ENCODE measurements around the gene HPDL.
"Not testable (repeated sequence)": the region's sequence is repeated elsewhere in the genome, so short reads cannot be mapped to it uniquely, and the experiment has no call there.

Gene HPDL

DNA sequence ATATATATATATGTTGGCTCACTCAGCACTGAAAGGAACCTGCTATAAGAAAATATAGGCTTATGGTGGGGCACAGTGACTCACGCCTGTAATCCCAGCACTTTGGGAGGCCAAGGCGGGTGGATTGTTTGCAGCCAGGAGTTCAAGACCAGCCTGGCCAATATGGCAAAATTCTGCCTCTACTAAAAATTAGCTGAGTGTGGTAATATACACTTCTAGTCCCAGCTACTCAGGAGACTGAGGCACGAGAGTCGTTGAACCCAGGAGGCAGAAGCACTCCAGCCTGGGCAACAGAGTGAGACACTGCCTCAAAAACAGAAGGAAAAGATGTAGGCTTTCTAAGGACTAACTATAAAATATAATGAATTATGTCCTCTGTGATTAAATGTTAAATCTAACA, 28.1 kb downstream of the HPDL start:
- DNase-seq: no peak

DNA sequence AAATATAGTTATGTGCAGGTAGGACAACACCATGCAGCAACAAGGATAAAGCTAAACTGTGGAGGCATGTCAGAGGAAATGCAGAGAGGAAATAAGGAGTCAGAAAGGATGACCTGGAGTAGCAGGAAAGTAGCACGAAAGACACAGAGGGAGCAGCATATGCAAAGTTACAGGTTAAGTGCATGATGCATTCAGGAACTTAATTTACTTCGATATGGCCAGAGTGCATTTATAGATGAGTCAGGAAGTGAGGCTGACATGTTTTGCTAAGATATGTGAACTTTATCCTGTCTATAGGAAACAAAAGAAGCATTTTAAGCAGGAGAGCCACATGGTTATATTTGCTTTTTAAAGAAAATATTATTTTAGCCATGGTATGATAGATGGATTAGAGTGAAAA, 29.0 kb downstream of the HPDL start:
- no peak for DNase-seq

- DNase-seq: no peak
Measured at GRCh38 chr1:45356186-45356585, 29.5 kb downstream of the HPDL start.

DNA sequence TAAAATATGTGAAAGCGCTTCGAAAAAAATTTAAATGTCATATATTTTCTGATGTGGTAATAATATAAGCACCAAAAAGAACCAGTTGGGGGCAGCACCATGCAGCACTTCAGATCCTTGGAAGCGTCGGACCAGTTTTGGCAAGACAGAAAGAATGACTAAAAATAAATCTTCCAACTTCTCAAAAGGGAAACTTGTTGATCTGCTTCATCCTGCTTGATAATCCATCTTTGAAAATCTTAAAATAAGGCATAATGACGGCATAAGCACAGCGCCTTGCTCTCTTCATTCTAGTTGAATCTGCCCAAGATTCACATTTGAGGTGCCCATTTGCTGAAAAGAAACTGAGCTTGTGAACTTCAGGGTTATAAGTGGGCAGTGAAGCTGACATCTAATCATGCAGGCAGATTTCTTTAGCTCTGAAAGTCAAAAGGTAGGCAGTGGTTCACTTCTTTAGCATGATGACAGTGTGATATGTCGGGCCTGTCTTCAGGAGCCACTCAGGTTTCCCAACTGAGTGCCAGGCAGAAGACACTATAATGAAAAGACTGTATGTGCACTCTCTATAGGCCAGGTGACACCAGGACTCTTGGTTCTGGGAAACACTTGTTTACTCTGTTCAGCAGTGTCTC, 33.3 kb downstream of the HPDL start:
- DNase-seq: peak; percentile 5 to 8

DNA sequence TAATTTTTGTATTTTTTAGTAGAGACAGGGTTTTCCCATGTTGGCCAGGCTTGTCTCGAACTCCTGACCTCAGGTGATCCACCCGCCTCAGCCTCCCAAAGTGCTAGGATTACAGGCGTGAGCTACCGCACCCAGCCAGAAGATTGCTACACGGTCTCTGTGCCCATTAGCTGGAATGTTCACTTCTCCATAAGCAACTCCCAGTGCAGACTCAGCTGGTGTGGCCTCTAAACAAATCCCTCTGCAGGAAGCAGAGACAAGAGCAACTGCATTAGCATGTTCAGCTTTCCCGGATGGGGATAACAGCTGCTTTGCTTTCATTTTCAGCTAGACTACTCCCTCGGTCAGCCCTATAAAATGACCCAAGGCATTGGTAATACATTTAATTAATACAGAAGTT, 34.3 kb downstream of the HPDL start:
- not testable (repeated sequence) for DNase-seq

- DNase-seq: no peak
Measured at GRCh38 chr1:45364294-45364693, 37.6 kb downstream of the HPDL start.

DNA sequence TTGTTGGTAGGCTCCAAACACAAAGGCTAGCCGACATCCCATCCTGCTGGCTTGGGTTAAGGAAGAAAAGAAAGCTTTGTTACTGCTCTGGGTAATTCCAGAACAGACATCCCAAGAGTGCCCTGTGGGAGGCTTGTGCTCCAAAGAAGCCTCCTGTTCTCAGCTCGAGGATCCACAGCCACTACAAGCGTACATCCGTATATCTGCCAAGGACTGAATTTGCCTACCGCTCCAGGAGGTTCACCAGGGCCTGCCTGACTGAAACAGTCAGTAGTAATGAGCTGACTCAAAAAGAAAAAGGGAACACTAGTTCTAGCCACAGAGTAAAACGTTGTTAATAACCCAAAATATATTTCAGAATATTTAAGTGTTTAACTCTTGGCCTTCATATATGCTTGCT, 38.4 kb downstream of the HPDL start:
- DNase-seq: no peak

- no peak for DNase-seq
Measured at GRCh38 chr1:45370575-45370974, 43.9 kb downstream of the HPDL start.

- no peak for DNase-seq
Measured at GRCh38 chr1:45373573-45373972, 46.9 kb downstream of the HPDL start.

DNA sequence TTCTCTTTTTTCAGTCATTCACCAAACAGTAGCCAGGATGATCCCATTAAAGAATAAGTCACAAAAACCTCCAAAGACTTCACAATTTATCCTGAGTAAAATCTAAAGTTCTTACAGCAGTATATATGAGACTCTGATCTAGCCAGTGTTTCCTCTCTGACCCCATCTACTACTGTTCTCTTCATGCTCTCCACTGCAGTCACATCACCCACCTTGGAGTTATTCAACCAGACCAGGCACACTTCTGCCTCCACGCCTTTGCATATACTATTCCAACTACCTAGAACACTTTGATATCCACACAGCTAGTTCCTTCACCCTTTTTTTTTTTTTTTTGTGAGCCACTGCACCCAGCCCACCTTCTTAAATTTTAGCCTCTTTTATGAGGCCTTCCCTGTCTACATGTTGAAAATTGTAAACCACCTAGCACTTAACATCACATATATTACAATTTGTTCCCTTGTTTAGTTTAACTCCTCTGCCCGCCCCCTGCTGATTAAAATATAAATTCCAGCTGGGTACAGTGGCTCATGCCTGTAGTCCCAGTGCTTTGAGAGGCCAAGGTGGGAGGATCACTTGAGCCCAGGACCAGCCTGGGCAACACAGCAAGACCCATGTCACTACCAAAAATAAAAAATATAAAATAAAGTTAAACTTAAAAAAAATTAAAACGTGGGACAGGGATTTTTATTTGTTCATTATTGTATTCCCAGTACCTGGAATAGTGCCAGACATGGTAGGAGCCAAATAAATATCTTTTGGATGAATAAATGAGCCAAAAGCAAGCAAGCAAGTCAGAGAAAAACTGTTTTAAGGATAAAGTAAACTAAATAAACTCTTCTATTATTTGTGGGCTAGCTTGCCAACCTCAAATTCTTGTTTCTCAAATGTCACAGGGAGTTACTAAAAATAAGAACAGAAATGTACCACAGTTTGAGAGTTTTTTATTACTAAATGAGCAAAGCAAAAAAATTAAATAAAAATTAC, 48.7 kb downstream of the HPDL start:
- no peak for DNase-seq

GRCh38 chr1:45378184-45378583, 51.5 kb downstream of the HPDL start:
- no peak for DNase-seq

All from NCI-H187 (cell line).